Coronary artery (tissue), 2 donors: ENCODE results near the gene SLC13A5.
A peak's percentile ranks its signal among the peaks of the same experiment; 100 is the strongest.

Experiments used
- DNase-seq: peaks from one replicate; pipeline ENCODE4 v3.0.0-alpha.2; 2017; ENCODE audit warnings: low spot score
- H3K27ac ChIP-seq, 2 donors: fragments of 200-600 bp; sonication (generic); one replicate each; pipeline ENCODE4 v1.5.1; 2016 to 2019
- H3K4me3 ChIP-seq: fragments of 200-600 bp; sonication (generic); 2 replicates; pipeline ENCODE4 v1.5.1; 2016; ENCODE audit warnings: mild to moderate bottlenecking, moderate library complexity
- CTCF ChIP-seq: fragments of 200-600 bp; sonication (generic); IDR thresholded peaks from one replicate; pipeline ENCODE4 v1.5.1; 2019; ENCODE audit warnings: antibody characterized with exemption

Gene SLC13A5

GRCh38 chr17:6711681-6712057 lies 1.5 kb downstream of the SLC13A5 start:
- Histone ChIP-seq H3K27ac (no peak overlapping the region), H3K4me3 (no peak overlapping the region)
- DNase-seq, result no peak
- TF ChIP-seq CTCF, result no peak

GRCh38 chr17:6711081-6711674 lies 2.0 kb downstream of the SLC13A5 start:
- H3K4me3 ChIP-seq, result no peak overlapping the region
- TF ChIP-seq CTCF, result no peak
- no peak overlapping the region for H3K27ac ChIP-seq
- no peak for DNase-seq

GRCh38 chr17:6710317-6710716 lies 2.9 kb downstream of the SLC13A5 start:
- TF ChIP-seq CTCF, result no peak
- no peak overlapping the region for H3K27ac ChIP-seq
- DNase-seq, result no peak
- no peak overlapping the region for H3K4me3 ChIP-seq

GRCh38 chr17:6708357-6708961 lies 4.7 kb downstream of the SLC13A5 start:
- H3K27ac ChIP-seq, result no peak overlapping the region
- no peak for TF ChIP-seq CTCF
- no peak overlapping the region for H3K4me3 ChIP-seq
- no peak for DNase-seq

- no peak overlapping the region for H3K27ac ChIP-seq
- no peak for TF ChIP-seq CTCF
- DNase-seq, result peak; percentile 53
- no peak overlapping the region for H3K4me3 ChIP-seq
Measured at GRCh38 chr17:6706996-6707395, 6.2 kb downstream of the SLC13A5 start.

GRCh38 chr17:6706499-6706898 lies 6.7 kb downstream of the SLC13A5 start:
- no peak for DNase-seq
- no peak for TF ChIP-seq CTCF
- Histone ChIP-seq H3K27ac (no peak overlapping the region), H3K4me3 (no peak overlapping the region)

GRCh38 chr17:6704470-6705052 lies 8.6 kb downstream of the SLC13A5 start:
- no peak overlapping the region for H3K27ac ChIP-seq
- no peak for TF ChIP-seq CTCF
- no peak for DNase-seq

More at GRCh38 chr17:6704470-6705052, 8.6 kb downstream of the SLC13A5 start:
- H3K4me3 ChIP-seq, result no peak overlapping the region
